ENCODE measurements around the gene MTAP.

Gene MTAP

GRCh38 chr9:21788752-21789151, 13.7 kb upstream of the MTAP start:
- Mint-ChIP-seq H3K27ac (no peak overlapping the region), H3K27me3 (peaks cover 7% of the 10 kb centered on the region), H3K9me3 (no peaks in the 10 kb centered on the region), H3K4me3 (no peak overlapping the region), H3K36me3 (ENCODE audit: low read depth) (no peaks in the 10 kb centered on the region), H3K4me1 (ENCODE audit: low read depth) (peaks cover 9% of the 10 kb centered on the region)
- intact Hi-C loops (cut with micrococcal nuclease) = loop anchor here (1.0 to 2.0 kb wide), 5 partner anchors 79 to 593 kb away; no protein-coding TSS in a partner anchor

- Mint-ChIP-seq H3K4me3 (peak overlapping the region; percentile 64), H3K36me3 (ENCODE audit: low read depth) (no peaks in the 10 kb centered on the region), H3K27ac (no peak overlapping the region), H3K27me3 (peaks cover 7% of the 10 kb centered on the region), H3K4me1 (ENCODE audit: low read depth) (peaks cover 9% of the 10 kb centered on the region), H3K9me3 (no peaks in the 10 kb centered on the region)
- intact Hi-C loops (cut with micrococcal nuclease) = loop anchor here (1.0 to 2.0 kb wide), 5 partner anchors 80 to 594 kb away; no protein-coding TSS in a partner anchor
Measured at GRCh38 chr9:21789541-21790037, 12.8 kb upstream of the MTAP start.

GRCh38 chr9:21795483-21795882, 7.0 kb upstream of the MTAP start:
- Mint-ChIP-seq H3K9me3 (no peaks in the 10 kb centered on the region), H3K4me1 (ENCODE audit: low read depth) (peaks cover 5% of the 10 kb centered on the region), H3K27ac (no peak overlapping the region), H3K27me3 (peaks cover 34% of the 10 kb centered on the region), H3K36me3 (ENCODE audit: low read depth) (no peaks in the 10 kb centered on the region), H3K4me3 (no peak overlapping the region)
- intact Hi-C loops (cut with micrococcal nuclease) = no loop called here

DNA sequence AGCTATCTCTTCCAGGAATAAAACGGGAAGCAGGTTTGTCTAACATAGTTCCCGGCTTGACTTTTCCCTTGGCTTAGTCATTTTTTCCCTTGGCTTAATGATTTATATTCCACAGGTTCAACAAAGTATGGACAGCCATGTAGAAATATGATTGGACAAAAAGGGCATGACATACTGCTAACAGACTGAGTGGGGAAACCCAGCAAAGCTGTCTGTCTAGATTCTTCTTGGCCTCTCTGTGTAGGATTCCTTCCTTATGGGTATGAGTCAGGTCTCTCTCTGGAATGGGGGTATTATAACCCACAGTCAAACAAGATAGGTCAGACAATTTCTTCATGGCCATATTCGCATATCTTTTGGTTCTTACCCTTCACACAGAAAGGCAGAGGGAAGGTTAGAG, 5.7 kb upstream of the MTAP start:
- peaks cover 10% of the 10 kb centered on the region for H3K4me1 Mint-ChIP-seq (ENCODE audit: low read depth)
- H3K36me3 Mint-ChIP-seq (ENCODE audit: low read depth) = no peaks in the 10 kb centered on the region
- intact Hi-C loops (cut with micrococcal nuclease) = no loop called here
- peaks cover 32% of the 10 kb centered on the region for H3K27me3 Mint-ChIP-seq
- no peaks in the 10 kb centered on the region for H3K9me3 Mint-ChIP-seq
- H3K27ac Mint-ChIP-seq = no peak overlapping the region
- no peak overlapping the region for H3K4me3 Mint-ChIP-seq

DNA sequence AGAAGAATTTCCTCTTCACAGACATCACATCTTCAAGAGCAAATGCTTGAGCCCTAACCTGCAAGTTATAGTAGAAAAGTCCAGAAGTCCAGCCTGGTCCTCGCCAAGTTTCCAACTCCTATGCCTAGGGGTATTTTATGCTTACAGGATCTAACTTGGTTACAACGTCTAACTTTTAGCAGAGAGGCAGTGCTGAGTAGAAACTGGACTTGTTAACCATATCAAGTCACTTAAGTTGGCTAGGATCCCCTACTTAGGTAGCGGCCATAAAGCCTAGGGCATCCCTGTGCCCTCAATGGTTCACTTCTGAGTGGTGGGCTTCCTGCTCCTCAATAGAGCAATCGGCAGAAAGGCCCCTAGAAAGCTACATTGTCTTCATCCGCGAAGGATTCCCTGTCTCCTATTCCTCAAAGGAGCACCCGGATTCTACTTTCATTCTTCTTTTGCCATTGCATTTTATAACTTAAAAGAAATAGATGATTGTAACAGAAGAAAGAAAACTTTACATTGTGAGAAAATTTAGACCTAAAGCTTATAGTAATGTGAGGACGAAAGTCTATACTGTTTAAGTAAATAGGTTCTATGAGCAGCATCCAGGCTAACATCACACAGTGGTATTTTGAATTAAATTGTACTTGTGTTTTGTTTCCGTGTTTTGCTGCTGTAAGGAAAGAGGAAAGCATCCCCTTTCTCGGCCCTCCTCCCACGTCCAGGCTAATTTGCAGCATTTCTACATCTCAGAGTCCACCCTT, 1.3 kb upstream of the MTAP start:
- Mint-ChIP-seq H3K27ac (peak overlapping the region; percentile 99), H3K27me3 (peaks cover 28% of the 10 kb centered on the region), H3K36me3 (ENCODE audit: low read depth) (peaks cover 17% of the 10 kb centered on the region), H3K4me1 (ENCODE audit: low read depth) (peaks cover 26% of the 10 kb centered on the region), H3K9me3 (no peaks in the 10 kb centered on the region), H3K4me3 (peak overlapping the region; percentile 100)
- intact Hi-C loops (cut with micrococcal nuclease) = no loop called here

DNA sequence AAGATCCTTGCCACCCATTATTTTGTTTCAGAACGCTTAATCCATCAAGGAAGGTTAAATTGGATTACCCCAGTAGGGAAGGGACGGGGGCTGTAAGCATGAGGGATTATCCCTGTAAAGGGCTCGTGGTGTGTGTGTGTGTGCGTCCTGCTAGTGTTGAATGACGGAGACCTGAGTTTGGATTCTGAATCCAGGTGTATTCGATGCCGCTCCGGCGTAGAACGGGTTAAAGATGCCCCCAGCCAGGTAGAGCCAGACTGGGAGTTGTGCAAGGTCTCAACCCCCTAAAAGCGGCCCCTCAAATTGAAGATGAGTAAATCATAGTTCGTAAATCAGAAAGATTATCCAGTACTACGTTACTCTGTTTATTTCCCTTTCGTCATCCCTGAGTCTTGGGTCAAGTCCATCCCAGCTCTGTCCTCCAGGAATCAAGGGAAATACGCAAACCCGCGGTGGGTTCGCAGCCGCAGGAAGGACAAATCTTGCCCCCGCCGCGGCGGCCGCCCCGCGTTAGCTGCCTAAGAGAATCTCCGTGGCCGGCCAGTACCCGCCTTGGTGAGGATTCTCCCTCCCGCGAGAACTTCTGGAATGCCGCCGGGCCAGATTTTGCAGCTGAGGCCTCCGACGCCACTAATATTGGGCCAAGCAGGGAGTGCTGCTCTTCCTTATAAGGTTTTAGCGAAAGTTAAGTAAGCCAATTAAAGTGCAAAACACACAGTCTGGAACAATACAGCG, 586 bp upstream of the MTAP start:
- peak overlapping the region; percentile 99 for H3K27ac Mint-ChIP-seq
- peaks cover 23% of the 10 kb centered on the region for H3K27me3 Mint-ChIP-seq
- H3K9me3 Mint-ChIP-seq = no peaks in the 10 kb centered on the region
- peaks cover 23% of the 10 kb centered on the region for H3K36me3 Mint-ChIP-seq (ENCODE audit: low read depth)
- intact Hi-C loops (cut with micrococcal nuclease) = no loop called here
- peaks cover 31% of the 10 kb centered on the region for H3K4me1 Mint-ChIP-seq (ENCODE audit: low read depth)
- H3K4me3 Mint-ChIP-seq = peak overlapping the region; percentile 100

DNA sequence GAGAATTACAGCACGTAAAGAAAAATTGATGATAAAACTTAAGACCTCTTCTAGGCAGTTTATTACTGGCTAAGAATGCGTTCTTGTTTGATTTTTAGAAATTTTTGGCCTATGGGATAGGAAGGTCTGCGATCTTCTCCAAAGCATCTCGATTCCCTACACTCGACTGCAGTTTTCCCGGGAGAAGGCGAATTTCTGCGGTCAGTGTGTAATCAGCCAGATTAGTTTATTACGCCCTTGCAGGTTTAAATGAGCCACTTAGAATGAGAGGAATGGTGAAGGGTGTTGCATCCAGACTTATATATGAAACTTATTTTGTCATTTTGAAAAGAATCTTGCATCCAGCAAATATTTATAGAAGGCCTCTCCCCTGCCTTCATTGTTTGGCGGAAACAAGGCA, 1.2 kb downstream of the MTAP start:
- H3K9me3 Mint-ChIP-seq = no peaks in the 10 kb centered on the region
- H3K4me1 Mint-ChIP-seq (ENCODE audit: low read depth) = peaks cover 26% of the 10 kb centered on the region
- peak overlapping the region; percentile 99 for H3K27ac Mint-ChIP-seq
- H3K36me3 Mint-ChIP-seq (ENCODE audit: low read depth) = peaks cover 27% of the 10 kb centered on the region
- H3K27me3 Mint-ChIP-seq = peaks cover 12% of the 10 kb centered on the region
- intact Hi-C loops (cut with micrococcal nuclease) = no loop called here
- H3K4me3 Mint-ChIP-seq = peak overlapping the region; percentile 100

DNA sequence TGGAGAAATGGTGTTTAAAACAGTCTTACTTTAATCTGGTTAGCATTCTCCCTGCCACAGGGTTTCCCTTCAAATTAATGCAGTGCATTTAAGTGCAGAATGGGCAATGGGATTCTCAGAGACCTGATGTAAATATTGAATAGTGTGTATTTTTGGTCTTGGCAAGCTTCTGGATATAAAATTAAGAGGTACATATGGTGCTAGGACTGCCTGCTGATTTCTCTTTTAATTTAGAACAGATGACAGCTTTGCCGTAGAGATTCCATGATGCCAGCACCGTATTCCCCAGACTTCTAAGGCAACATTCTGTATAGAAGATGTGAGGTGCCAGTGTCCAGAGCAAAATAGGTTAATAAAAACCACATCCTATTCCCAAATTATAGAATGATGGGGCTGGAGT, 1.9 kb downstream of the MTAP start:
- Mint-ChIP-seq H3K4me3 (no peak overlapping the region), H3K36me3 (ENCODE audit: low read depth) (peaks cover 34% of the 10 kb centered on the region), H3K4me1 (ENCODE audit: low read depth) (peaks cover 26% of the 10 kb centered on the region), H3K9me3 (no peaks in the 10 kb centered on the region), H3K27ac (no peak overlapping the region), H3K27me3 (peaks cover 12% of the 10 kb centered on the region)
- intact Hi-C loops (cut with micrococcal nuclease) = no loop called here

DNA sequence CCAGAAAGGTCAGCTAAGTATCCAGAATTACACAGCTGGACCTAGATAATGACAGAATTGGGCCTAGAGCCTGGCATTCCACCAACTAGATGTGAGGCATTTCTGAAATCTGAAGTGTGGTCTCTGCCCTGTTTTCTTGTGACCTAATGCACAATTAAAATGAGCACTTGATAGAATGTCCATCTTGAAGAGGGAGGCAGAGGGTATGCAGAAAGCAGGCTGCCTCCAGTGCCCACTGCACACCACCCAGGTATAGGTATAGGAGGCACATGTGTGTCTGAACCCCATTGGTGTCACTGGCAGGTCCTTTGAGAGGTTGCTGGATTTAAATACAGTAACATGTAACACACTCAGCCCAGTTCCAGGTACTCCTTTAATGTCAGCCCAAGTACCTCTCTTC, 2.4 kb downstream of the MTAP start:
- no peak overlapping the region for H3K27ac Mint-ChIP-seq
- intact Hi-C loops (cut with micrococcal nuclease) = no loop called here
- no peaks in the 10 kb centered on the region for H3K9me3 Mint-ChIP-seq
- H3K4me1 Mint-ChIP-seq (ENCODE audit: low read depth) = peaks cover 26% of the 10 kb centered on the region
- H3K27me3 Mint-ChIP-seq = peaks cover 10% of the 10 kb centered on the region
- no peak overlapping the region for H3K4me3 Mint-ChIP-seq
- peaks cover 39% of the 10 kb centered on the region for H3K36me3 Mint-ChIP-seq (ENCODE audit: low read depth)

DNA sequence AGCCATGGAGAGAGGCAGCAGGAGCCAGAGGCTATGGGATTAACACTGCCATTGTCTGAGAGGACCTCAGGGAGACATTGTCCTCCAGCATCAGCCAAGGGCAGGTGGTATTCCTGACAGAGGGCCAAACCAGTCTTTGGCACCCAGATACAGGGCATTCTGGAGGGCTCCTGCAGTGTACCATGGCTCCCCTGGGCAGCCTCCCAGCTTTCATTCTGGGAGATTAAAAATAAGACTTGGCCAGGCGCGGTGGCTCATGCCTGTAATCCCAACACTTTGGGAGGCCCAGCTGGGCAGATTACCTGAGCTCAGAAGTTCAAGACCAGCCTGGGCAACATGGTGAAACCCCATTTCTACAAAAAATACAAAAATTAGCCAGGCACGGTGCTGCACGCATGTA, 4.2 kb downstream of the MTAP start:
- peaks cover 47% of the 10 kb centered on the region for H3K36me3 Mint-ChIP-seq (ENCODE audit: low read depth)
- peaks cover 23% of the 10 kb centered on the region for H3K4me1 Mint-ChIP-seq (ENCODE audit: low read depth)
- intact Hi-C loops (cut with micrococcal nuclease) = no loop called here
- peaks cover 1% of the 10 kb centered on the region for H3K27me3 Mint-ChIP-seq
- H3K4me3 Mint-ChIP-seq = no peak overlapping the region
- peak overlapping the region; percentile 10 for H3K27ac Mint-ChIP-seq
- H3K9me3 Mint-ChIP-seq = no peaks in the 10 kb centered on the region

DNA sequence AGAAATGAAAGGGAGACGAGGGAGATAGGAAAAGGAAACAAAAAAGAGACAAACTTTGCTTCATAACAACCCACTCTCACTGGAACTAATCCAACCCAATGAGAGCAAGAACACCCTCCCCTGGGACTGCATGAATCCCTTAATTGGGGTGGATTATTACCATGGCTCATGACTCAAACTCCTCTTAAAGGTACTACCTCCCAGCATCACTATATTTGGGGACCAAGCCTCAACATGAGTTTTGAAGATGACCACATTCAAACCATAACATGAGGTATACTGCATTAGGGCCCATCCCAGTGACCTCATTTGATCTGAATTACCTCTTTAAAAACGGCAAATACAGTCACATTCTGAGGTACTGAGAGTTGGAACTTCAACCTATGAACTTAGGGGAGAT, 8.0 kb downstream of the MTAP start:
- Mint-ChIP-seq H3K27me3 (no peaks in the 10 kb centered on the region), H3K9me3 (no peaks in the 10 kb centered on the region), H3K4me3 (no peak overlapping the region), H3K27ac (no peak overlapping the region), H3K36me3 (ENCODE audit: low read depth) (peaks cover 44% of the 10 kb centered on the region), H3K4me1 (ENCODE audit: low read depth) (peaks cover 17% of the 10 kb centered on the region)
- intact Hi-C loops (cut with micrococcal nuclease) = loop anchor here (5.0 to 10.0 kb wide), 2 partner anchors 154 to 227 kb away; no protein-coding TSS in a partner anchor

DNA sequence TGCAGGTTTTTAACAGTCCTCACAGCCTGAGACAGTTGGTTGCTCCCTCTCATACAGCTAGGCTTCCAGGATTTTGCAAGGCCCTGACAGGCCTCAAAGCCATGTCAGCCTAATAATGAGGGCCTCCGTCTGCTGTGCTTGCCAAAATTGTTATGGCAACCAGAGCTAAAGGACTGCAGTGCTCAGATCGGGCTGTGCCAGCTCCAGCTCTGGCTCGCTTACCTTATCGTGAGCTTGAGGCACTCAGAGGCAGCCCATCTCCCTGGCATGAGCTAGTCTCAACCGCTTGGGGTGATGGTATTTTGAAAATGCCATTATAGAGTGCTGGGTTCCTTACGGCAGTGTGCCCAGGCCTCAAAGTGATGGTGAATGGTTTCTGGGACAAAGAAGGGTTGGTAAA, 8.4 kb downstream of the MTAP start:
- H3K9me3 Mint-ChIP-seq = no peaks in the 10 kb centered on the region
- H3K4me1 Mint-ChIP-seq (ENCODE audit: low read depth) = peaks cover 13% of the 10 kb centered on the region
- no peak overlapping the region for H3K27ac Mint-ChIP-seq
- intact Hi-C loops (cut with micrococcal nuclease) = loop anchor here (5.0 to 10.0 kb wide), 2 partner anchors 154 to 226 kb away; no protein-coding TSS in a partner anchor
- H3K4me3 Mint-ChIP-seq = no peak overlapping the region
- H3K27me3 Mint-ChIP-seq = no peaks in the 10 kb centered on the region
- H3K36me3 Mint-ChIP-seq (ENCODE audit: low read depth) = peaks cover 45% of the 10 kb centered on the region

GRCh38 chr9:21811914-21812313, 9.5 kb downstream of the MTAP start:
- intact Hi-C loops (cut with micrococcal nuclease) = loop anchor here (2.0 to 10.0 kb wide), 3 partner anchors 153 to 427 kb away; no protein-coding TSS in a partner anchor

DNA sequence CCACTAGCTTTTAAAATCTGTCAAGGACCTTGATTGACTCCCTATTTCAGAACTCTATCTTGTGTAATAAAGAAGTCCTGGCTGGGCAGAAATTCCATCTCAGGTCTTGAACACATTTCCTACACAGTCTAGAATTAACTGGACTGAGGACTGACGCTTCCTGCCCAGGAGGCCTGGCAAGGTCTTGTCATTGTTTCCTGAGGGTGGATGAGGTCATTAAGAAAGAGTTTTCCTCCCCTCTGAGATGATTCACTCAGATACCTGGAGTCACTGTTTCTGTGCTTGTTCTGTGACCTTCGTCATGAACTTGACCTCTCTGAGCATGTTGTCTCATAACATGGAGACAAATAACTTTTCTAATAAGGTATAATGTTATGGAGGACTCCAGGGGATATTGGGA, 10.0 kb downstream of the MTAP start:
- Mint-ChIP-seq H3K9me3 (no peaks in the 10 kb centered on the region), H3K4me3 (no peak overlapping the region), H3K27me3 (no peaks in the 10 kb centered on the region), H3K36me3 (ENCODE audit: low read depth) (peaks cover 44% of the 10 kb centered on the region), H3K4me1 (ENCODE audit: low read depth) (peaks cover 19% of the 10 kb centered on the region), H3K27ac (no peak overlapping the region)
- intact Hi-C loops (cut with micrococcal nuclease) = loop anchor here (2.0 to 10.0 kb wide), 3 partner anchors 152 to 426 kb away; no protein-coding TSS in a partner anchor

More at GRCh38 chr9:21811914-21812313, 9.5 kb downstream of the MTAP start:
- Mint-ChIP-seq H3K27me3 (no peaks in the 10 kb centered on the region), H3K4me3 (no peak overlapping the region), H3K4me1 (ENCODE audit: low read depth) (peaks cover 15% of the 10 kb centered on the region), H3K9me3 (no peaks in the 10 kb centered on the region), H3K36me3 (ENCODE audit: low read depth) (peaks cover 44% of the 10 kb centered on the region), H3K27ac (no peak overlapping the region)

Measured in dendritic cell treated with granulocyte-macrophage colony-stimulating factor and Interleukin-4, amounts not matched to agents 40 ng/mL and 50 ng/mL, for 4 days (primary cell).